ENCODE data around the gene SKAP1. TPM values are rescaled to one million over a fixed set of nuclear protein-coding genes. Genes with fewer than 3 reads are reported as not detected.

Gene SKAP1
- total and polyA plus RNA-seq, 12 donors = 3.2 to 117 (median 10.7) TPM

- no peak for DNase-seq
- H3K4me3 ChIP-seq = no peak overlapping the region
- no peaks in the 10 kb centered on the region for H3K27me3 ChIP-seq
- no peak overlapping the region for H3K27ac ChIP-seq
- H3K36me3 ChIP-seq (replicated peaks in 1 of 2) = no peaks in the 10 kb centered on the region
- WGBS, 4 donors = 0 to 75% (median 42%) methylated on average over 1 of the region's 1 CpG
- intact Hi-C loops (cut with DNase I) = no loop called here
- H3K9me3 ChIP-seq (replicated peaks in 1 of 3) = no peaks in the 10 kb centered on the region
- no peaks in the 10 kb centered on the region for H3K4me1 ChIP-seq (replicated peaks in 1 of 2)
- TF ChIP-seq POLR2A (IDR thresholded peaks at IDR 0.05) = no peak
These were observed 210.4 kb downstream of the SKAP1 start for GRCh38 chr17:48219617-48220016.

- WGBS, 4 donors = 40 to 57% (median 47%) methylated on average over 1 of the region's 1 CpG
- Histone ChIP-seq H3K27me3 (no peaks in the 10 kb centered on the region), H3K4me1 (replicated peaks in 1 of 2) (no peaks in the 10 kb centered on the region), H3K9me3 (replicated peaks in 1 of 3) (no peaks in the 10 kb centered on the region), H3K4me3 (no peak overlapping the region), H3K36me3 (replicated peaks in 1 of 2) (no peaks in the 10 kb centered on the region), H3K27ac (no peak overlapping the region)
- no peak for TF ChIP-seq POLR2A (IDR thresholded peaks at IDR 0.05)
- TF ChIP-seq CTCF (IDR thresholded peaks at IDR 0.05) = peak in 5 of 6 experiments; percentile 15 to 58 (median 54)
- intact Hi-C loops (cut with DNase I) = no loop called here
- peak in 4 of 7 donors; percentile 17 to 59 (median 23) for DNase-seq
These were observed 214.4 kb downstream of the SKAP1 start for GRCh38 chr17:48215583-48216139.

- no peak overlapping the region for H3K4me3 ChIP-seq
- H3K27me3 ChIP-seq = no peaks in the 10 kb centered on the region
- intact Hi-C loops (cut with DNase I) = no loop called here
- no peak for DNase-seq
- no peak overlapping the region for H3K27ac ChIP-seq
- WGBS, 4 donors = 76 to 86% (median 77%) methylated on average over 2 of the region's 2 CpGs
- no peaks in the 10 kb centered on the region for H3K36me3 ChIP-seq (replicated peaks in 1 of 2)
- H3K9me3 ChIP-seq (replicated peaks in 1 of 3) = no peaks in the 10 kb centered on the region
- H3K4me1 ChIP-seq (replicated peaks in 1 of 2) = no peaks in the 10 kb centered on the region
- TF ChIP-seq CTCF (IDR thresholded peaks at IDR 0.05) = no peak
- no peak for TF ChIP-seq POLR2A (IDR thresholded peaks at IDR 0.05)
These were observed 216.2 kb downstream of the SKAP1 start for GRCh38 chr17:48213797-48214196.

GRCh38 chr17:48211787-48212186, 218.2 kb downstream of the SKAP1 start:
- Histone ChIP-seq H3K9me3 (replicated peaks in 1 of 3) (no peaks in the 10 kb centered on the region), H3K4me3 (no peak overlapping the region), H3K27me3 (no peaks in the 10 kb centered on the region), H3K27ac (no peak overlapping the region), H3K4me1 (replicated peaks in 1 of 2) (no peaks in the 10 kb centered on the region), H3K36me3 (replicated peaks in 1 of 2) (no peaks in the 10 kb centered on the region)
- intact Hi-C loops (cut with DNase I) = no loop called here
- no peak for TF ChIP-seq POLR2A (IDR thresholded peaks at IDR 0.05)
- TF ChIP-seq CTCF (IDR thresholded peaks at IDR 0.05) = no peak
- DNase-seq = no peak
- WGBS, 4 donors = 85 to 89% (median 88%) methylated on average over 4 of the region's 4 CpGs

- H3K27me3 ChIP-seq = no peaks in the 10 kb centered on the region
- intact Hi-C loops (cut with DNase I) = no loop called here
- no peak for TF ChIP-seq POLR2A (IDR thresholded peaks at IDR 0.05)
- TF ChIP-seq CTCF (IDR thresholded peaks at IDR 0.05) = no peak
- H3K4me3 ChIP-seq = no peak overlapping the region
- no peak overlapping the region for H3K27ac ChIP-seq
- H3K9me3 ChIP-seq (replicated peaks in 1 of 3) = no peaks in the 10 kb centered on the region
- no peaks in the 10 kb centered on the region for H3K4me1 ChIP-seq (replicated peaks in 1 of 2)
- no peak for DNase-seq
- H3K36me3 ChIP-seq (replicated peaks in 1 of 2) = no peaks in the 10 kb centered on the region
These were observed 219.0 kb downstream of the SKAP1 start for GRCh38 chr17:48211011-48211410.
